Measurements from ENCODE around the gene TCF4.

The TCF4 gene

DNA sequence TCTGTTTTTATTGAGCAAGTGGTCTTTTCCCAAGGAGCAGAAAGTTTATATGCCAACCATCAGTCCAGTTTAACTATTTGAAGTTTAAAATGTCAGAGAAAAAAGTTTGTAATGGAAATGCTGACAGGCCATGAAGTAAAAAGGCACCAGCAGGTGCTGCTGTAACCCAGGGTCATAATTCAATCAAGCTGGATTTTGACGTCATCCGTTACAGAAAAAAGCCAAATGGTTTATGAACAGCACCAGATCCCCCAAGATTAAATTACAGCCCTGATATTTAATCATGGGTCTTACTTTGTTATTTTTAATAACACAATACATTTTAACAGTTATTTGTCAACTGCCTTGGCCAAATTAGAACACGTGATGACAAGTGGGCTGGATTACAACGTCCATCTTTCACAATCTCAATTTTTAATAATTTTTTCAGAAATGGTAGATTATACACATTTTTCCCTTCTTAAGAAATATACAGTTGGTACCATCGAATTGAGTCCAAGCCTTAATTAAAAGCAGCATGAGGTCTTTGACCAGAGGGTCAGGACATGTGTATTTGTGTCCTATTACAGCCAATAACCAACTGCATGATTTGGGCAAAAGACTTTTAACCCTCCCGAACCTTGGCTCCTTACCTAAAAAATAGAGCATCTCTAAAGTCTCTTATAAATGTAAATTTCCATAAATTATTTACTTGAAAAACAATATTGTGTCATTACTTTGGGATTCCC is 10.0 kb downstream of the TCF4 start:
- Mint-ChIP-seq H3K27ac (no peak overlapping the region), H3K36me3 (ENCODE audit: insufficient read depth) (no peaks in the 10 kb centered on the region), H3K27me3 (no peaks in the 10 kb centered on the region), H3K4me3 (no peak overlapping the region), H3K9me3 (peaks cover 0 to 1% of the 10 kb centered on the region in 2 donors), H3K4me1 (ENCODE audit: low read depth in 2 of 2) (no peaks in the 10 kb centered on the region)
- no peak for DNase-seq
- no peak for ATAC-seq (replicated peaks)

DNA sequence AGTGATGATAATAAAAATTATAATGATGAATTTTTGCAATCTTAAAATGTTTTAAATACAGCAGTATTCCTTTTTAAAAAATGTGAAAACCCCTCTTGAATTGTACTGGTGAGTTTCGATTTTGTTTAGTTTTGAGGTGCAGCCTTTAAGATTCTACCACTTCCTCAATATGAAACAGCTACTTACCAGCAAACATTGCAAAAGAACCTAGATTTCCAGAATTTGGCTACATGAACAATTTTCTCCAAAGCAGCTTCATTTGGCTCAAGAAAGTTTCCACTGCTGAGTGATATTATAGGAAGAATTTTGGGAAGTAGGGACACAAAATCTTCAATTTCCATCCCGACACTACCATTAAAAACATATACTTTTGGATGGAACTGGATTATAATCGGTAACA is 12.0 kb downstream of the TCF4 start:
- Mint-ChIP-seq H3K27me3 (no peaks in the 10 kb centered on the region), H3K4me1 (ENCODE audit: low read depth in 2 of 2) (no peaks in the 10 kb centered on the region), H3K36me3 (ENCODE audit: insufficient read depth) (no peaks in the 10 kb centered on the region), H3K9me3 (peaks cover 0 to 1% of the 10 kb centered on the region in 2 donors), H3K27ac (no peak overlapping the region), H3K4me3 (no peak overlapping the region)
- no peak for DNase-seq
- ATAC-seq (replicated peaks): no peak

DNA sequence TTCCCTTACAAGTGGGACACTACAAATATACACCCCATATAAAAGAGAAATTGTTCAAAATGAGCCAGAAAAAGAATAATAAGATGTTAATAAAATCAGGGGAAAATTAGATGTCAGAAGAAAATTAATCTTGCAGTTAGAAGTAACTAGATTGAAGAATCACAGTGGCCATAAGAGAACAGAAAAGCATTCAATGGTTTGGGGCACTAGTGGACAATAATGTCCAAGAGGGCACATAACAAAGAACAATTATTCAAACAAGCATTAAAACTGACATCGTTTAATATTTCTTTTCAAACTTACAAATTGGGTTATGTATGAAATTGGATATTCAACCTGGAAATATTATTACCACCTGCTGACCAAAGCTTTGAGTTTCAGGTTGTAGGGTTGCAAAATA is 12.9 kb downstream of the TCF4 start:
- DNase-seq: no peak
- H3K4me1 Mint-ChIP-seq (ENCODE audit: low read depth in 2 of 2): no peaks in the 10 kb centered on the region
- H3K4me3 Mint-ChIP-seq: no peak overlapping the region
- peaks cover 0 to 3% of the 10 kb centered on the region in 2 donors for H3K9me3 Mint-ChIP-seq
- no peaks in the 10 kb centered on the region for H3K36me3 Mint-ChIP-seq (ENCODE audit: insufficient read depth)
- H3K27me3 Mint-ChIP-seq: no peaks in the 10 kb centered on the region
- H3K27ac Mint-ChIP-seq: no peak overlapping the region
- no peak for ATAC-seq (replicated peaks)

DNA sequence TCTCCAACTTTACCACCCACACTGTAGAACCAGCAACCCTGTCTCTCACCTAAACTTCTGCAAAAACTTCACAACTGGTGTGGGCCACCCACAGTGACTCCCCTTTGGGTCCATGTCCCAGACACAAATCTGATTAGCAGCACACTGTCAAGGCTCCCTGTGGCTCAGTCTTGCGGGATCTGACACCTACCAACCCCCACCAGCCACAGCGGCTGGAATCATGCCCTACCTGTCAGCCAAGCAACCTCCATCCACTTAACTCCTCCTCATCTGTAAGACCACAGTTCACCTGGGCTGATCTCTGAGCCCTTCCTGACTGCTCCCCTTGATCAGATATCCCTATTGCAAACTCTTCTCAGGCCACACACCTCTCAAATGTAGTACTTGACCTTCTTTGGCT is 14.6 kb downstream of the TCF4 start:
- Mint-ChIP-seq H3K27ac (no peak overlapping the region), H3K36me3 (ENCODE audit: insufficient read depth) (no peaks in the 10 kb centered on the region), H3K9me3 (peaks cover 0 to 3% of the 10 kb centered on the region in 2 donors), H3K4me3 (no peak overlapping the region), H3K27me3 (no peaks in the 10 kb centered on the region), H3K4me1 (ENCODE audit: low read depth in 2 of 2) (no peaks in the 10 kb centered on the region)
- ATAC-seq (replicated peaks) (no peak), DNase-seq (no peak)

DNA sequence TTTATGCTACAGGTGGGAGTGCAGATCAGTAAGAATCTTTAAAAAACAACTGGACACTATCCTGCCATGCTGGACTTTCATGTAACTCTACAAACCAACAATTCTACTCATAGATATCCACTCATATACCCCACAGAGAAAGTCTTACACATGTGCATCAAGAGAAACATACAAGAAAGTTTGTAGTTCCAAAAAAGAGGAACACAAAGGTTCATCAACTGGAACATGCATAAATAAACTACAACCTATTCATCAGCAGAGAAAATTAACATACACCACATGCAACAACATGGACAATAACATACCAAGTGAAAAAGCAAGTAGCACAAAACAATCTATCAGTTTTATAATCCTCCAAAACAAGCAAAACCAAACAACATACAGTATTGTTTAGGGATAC is 17.0 kb downstream of the TCF4 start:
- no peaks in the 10 kb centered on the region for H3K4me1 Mint-ChIP-seq (ENCODE audit: low read depth in 2 of 2)
- no peak for ATAC-seq (replicated peaks)
- no peak overlapping the region for H3K27ac Mint-ChIP-seq
- H3K27me3 Mint-ChIP-seq: no peaks in the 10 kb centered on the region
- no peaks in the 10 kb centered on the region for H3K36me3 Mint-ChIP-seq (ENCODE audit: insufficient read depth)
- peaks cover 0 to 3% of the 10 kb centered on the region in 2 donors for H3K9me3 Mint-ChIP-seq
- no peak for DNase-seq
- no peak overlapping the region for H3K4me3 Mint-ChIP-seq

DNA sequence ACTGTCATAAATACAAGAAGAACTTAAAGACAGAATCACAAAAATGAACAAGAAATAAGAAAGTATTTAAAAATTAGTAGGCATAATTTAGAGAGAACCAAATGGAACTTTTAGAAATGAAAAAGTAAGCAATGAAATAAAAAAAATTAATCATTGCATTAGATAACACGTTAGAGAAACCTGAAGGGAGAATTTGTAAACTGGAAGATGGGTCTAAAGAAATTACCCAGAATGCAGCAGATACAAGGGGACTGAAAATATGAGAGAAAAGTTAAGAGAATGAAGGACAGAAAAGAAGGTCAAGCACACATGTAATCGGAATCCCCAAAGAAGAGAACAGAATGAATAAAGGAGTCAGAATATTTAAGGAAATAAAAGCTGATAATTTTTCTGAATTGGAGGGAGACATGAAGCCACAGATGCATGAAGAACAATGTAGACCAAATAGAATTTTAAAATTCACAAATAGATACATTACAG is 21.5 kb downstream of the TCF4 start:
- Mint-ChIP-seq H3K36me3 (ENCODE audit: insufficient read depth) (no peaks in the 10 kb centered on the region), H3K27ac (no peak overlapping the region), H3K4me1 (ENCODE audit: low read depth in 2 of 2) (no peaks in the 10 kb centered on the region), H3K9me3 (peaks cover 4 to 7% of the 10 kb centered on the region in 2 donors), H3K4me3 (no peak overlapping the region), H3K27me3 (no peaks in the 10 kb centered on the region)
- no peak for DNase-seq
- no peak for ATAC-seq (replicated peaks)

DNA sequence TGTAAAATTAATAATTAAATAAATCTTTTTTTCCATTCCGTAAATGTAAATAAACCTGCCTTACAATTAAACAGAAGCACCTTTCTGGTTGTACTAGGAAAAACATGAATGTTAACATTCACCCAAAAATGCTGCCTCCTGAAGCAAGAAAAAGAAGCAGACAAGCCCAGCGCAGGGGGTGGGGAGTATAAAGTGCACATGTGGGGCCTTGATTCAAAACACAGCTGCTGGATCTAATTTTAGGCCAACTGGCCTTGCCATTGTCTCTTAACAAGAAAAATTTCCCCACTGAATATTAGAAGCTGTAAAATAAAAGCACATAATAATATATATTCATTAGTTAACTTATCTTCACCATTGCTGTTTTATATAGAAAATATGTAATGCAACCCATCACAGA is 28.3 kb downstream of the TCF4 start:
- no peaks in the 10 kb centered on the region for H3K36me3 Mint-ChIP-seq (ENCODE audit: insufficient read depth)
- H3K9me3 Mint-ChIP-seq: peaks cover 3 to 7% of the 10 kb centered on the region in 2 donors

DNA sequence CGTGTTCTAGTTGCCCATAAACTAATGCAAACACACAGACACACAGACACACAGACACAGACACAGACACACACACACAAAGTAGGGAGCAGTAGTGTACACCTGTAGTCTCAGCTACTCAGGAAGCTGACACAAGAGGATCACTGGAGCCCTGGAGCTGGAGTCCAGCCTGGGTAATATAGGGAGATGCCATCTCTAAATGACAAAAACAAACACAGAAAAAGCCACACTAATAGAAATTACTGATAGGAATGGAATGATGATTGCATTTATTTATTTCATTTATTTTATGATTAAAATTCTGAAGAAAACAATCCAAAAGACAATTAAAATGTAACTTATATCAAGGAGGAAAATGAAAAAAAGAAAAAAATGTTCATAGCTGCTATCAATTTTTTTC is 30.8 kb downstream of the TCF4 start:
- H3K4me3 Mint-ChIP-seq: no peak overlapping the region
- H3K27me3 Mint-ChIP-seq: no peaks in the 10 kb centered on the region
- no peaks in the 10 kb centered on the region for H3K36me3 Mint-ChIP-seq (ENCODE audit: insufficient read depth)
- no peaks in the 10 kb centered on the region for H3K4me1 Mint-ChIP-seq (ENCODE audit: low read depth in 2 of 2)
- no peak for DNase-seq
- ATAC-seq (replicated peaks): no peak
- no peak overlapping the region for H3K27ac Mint-ChIP-seq
- peaks cover 0 to 1% of the 10 kb centered on the region in 2 donors for H3K9me3 Mint-ChIP-seq

More for the DNA sequence above, 28.3 kb downstream of the TCF4 start:
- DNase-seq: no peak
- Mint-ChIP-seq H3K4me3 (no peak overlapping the region), H3K27me3 (no peaks in the 10 kb centered on the region), H3K4me1 (ENCODE audit: low read depth in 2 of 2) (no peaks in the 10 kb centered on the region), H3K27ac (no peak overlapping the region)
- no peak for ATAC-seq (replicated peaks)

DNA sequence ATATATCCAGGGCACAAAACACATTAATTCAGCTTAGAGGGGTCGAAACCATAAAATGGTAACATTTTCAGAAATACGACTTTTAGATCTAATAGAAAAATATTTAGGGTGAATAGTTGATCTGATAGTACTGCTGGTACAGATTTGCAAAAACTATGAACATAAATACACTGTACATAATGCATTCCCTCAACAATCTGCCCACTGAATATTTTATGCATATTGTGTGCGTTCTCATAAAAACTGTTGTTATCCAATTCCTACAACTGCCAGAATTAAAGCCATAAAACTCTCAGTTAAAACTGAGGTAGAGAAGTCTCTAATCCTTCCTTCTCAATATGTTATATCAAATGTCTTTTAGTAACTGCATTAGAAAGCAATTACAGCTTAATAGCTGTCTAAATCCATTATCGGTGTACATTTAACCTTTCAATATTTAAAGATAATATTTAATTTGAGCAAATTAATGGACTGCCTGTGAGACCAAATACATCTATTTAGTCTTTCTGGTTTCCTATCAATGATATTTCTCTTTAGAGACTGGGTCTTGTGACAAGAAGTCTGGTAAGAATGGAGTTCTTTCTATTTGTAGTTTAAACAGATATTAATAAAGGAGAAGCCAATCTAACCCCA is 32.5 kb downstream of the TCF4 start:
- no peak overlapping the region for H3K4me3 Mint-ChIP-seq
- no peak for DNase-seq
- H3K4me1 Mint-ChIP-seq (ENCODE audit: low read depth in 2 of 2): no peaks in the 10 kb centered on the region
- no peak overlapping the region for H3K27ac Mint-ChIP-seq
- no peaks in the 10 kb centered on the region for H3K36me3 Mint-ChIP-seq (ENCODE audit: insufficient read depth)
- no peaks in the 10 kb centered on the region for H3K27me3 Mint-ChIP-seq
- H3K9me3 Mint-ChIP-seq: peaks cover 7 to 11% of the 10 kb centered on the region in 2 donors
- ATAC-seq (replicated peaks): no peak

DNA sequence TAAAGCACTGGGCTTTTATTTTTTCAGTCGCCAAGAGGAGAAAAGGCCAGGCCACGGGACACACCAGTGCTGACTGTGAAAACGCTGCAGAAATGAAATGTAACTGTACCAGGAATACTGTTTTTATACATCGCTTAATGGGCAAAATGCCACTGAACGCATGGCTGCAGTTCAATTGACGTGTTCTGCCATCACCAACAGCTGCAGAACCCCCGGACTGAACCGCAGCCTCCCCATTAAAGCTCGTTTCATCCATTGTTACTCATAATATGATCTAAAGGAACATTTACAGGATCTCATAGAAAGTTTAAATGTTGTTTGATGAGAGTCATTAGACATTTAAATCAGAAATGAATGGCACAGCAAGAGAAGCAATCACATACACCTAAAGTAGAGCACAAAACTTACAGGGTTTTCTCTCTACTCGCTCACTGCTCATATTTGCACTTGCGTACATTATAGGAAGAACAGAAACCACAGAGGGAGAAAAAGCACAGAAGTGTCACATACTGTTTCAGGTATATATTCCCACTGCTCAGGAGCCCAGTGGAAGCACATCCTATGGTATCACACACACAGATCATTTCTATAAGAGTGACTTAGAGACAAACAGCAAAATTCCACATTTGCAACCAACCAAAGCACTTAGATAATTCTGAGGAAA is 35.3 kb downstream of the TCF4 start:
- ATAC-seq (replicated peaks): no peak
- Mint-ChIP-seq H3K27ac (no peak overlapping the region), H3K9me3 (peaks cover 7 to 11% of the 10 kb centered on the region in 2 donors)

DNA sequence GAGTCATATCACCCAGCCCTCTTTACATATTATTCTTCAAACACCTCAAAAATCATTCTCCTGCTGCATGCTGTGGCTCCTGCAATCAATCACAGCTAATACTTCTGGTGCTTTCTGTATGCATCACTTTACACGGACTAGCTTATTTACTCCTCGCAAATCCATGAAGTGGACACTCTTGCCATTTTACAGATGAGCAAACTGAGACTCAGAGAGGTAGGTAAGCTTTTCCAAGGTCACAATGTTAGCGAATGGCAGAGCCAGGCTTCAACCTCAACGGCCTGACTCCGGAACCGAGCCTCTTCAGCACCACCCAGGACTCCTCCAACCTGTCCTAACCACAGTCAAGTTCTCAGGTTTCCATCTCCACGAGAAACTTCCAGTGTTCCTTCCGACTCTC is 36.8 kb downstream of the TCF4 start:
- no peak for ATAC-seq (replicated peaks)
- H3K9me3 Mint-ChIP-seq: peaks cover 7 to 11% of the 10 kb centered on the region in 2 donors
- no peaks in the 10 kb centered on the region for H3K4me1 Mint-ChIP-seq (ENCODE audit: low read depth in 2 of 2)
- H3K36me3 Mint-ChIP-seq (ENCODE audit: insufficient read depth): no peaks in the 10 kb centered on the region
- no peak overlapping the region for H3K4me3 Mint-ChIP-seq
- no peak for DNase-seq
- no peaks in the 10 kb centered on the region for H3K27me3 Mint-ChIP-seq
- no peak overlapping the region for H3K27ac Mint-ChIP-seq

More for the DNA sequence above, 35.3 kb downstream of the TCF4 start:
- no peaks in the 10 kb centered on the region for H3K36me3 Mint-ChIP-seq (ENCODE audit: insufficient read depth)
- no peaks in the 10 kb centered on the region for H3K4me1 Mint-ChIP-seq (ENCODE audit: low read depth in 2 of 2)
- H3K4me3 Mint-ChIP-seq: no peak overlapping the region
- H3K27me3 Mint-ChIP-seq: no peaks in the 10 kb centered on the region
- DNase-seq: no peak

DNA sequence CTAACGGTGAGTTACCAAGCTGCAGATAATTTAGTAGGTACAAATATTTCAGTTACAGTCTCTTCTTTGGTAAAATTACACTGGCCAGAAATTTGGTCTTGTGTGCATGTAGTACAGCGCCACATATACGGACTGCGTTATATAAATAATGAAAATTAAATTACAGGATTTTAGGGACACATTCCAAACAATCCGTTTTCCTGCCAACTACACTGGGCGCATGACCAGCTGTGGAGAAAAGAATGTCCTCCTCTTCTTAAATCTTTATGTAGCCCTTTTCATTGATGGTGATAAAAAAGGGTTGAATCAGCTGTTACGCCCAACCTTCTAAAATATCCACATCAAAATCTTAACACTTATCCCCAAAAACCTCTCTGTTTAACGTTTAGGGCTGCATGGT is 37.5 kb downstream of the TCF4 start:
- no peaks in the 10 kb centered on the region for H3K4me1 Mint-ChIP-seq (ENCODE audit: low read depth in 2 of 2)
- ATAC-seq (replicated peaks) (no peak), DNase-seq (no peak)
- no peaks in the 10 kb centered on the region for H3K36me3 Mint-ChIP-seq (ENCODE audit: insufficient read depth)
- no peaks in the 10 kb centered on the region for H3K27me3 Mint-ChIP-seq
- no peak overlapping the region for H3K4me3 Mint-ChIP-seq
- H3K9me3 Mint-ChIP-seq: peaks cover 7 to 11% of the 10 kb centered on the region in 2 donors
- H3K27ac Mint-ChIP-seq: no peak overlapping the region

DNA sequence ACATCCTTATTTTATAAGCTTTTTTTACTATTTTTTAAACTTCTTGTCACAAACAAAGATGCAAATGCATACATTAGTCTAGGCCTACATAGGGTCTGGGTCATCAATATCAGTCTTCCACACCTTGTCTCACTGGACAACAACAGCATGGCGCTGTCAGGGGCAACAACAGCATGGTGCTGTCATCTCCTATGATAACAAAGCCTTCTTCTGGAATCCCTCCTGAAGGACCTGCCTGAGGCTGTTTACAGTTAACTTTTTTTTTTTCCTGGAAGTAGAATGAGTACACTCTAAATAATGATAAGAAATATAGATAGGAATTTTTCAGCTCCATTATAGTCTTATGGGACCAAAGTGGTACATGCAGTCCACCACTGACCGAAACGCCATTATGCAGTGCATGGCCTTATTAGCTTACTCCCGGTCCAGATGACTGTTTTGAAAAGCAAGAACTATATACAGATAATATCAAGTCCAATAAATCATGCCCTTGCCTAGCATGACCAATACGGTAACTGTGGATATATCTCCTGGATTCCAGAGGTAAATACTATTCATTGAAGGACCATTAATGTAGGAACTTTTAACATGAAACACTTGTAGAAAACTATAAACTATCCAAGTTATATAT is 38.4 kb downstream of the TCF4 start:
- Mint-ChIP-seq H3K4me3 (no peak overlapping the region), H3K9me3 (peaks cover 7 to 11% of the 10 kb centered on the region in 2 donors), H3K4me1 (ENCODE audit: low read depth in 2 of 2) (no peaks in the 10 kb centered on the region), H3K27me3 (no peaks in the 10 kb centered on the region), H3K27ac (no peak overlapping the region), H3K36me3 (ENCODE audit: insufficient read depth) (no peaks in the 10 kb centered on the region)
- ATAC-seq (replicated peaks) (no peak), DNase-seq (no peak)
